NCI-H510A (cell line): Measurements from ENCODE around the gene CBFB.
"Not testable (repeated sequence)": the region's sequence is repeated elsewhere in the genome, so short reads cannot be mapped to it uniquely, and the experiment has no call there.

Source experiments
- DNase-seq: peaks from one replicate; lab custom pipeline; 2025; lab: John Stamatoyannopoulos, UW

CBFB gene

GRCh38 chr16:67098599-67098998 lies 69.7 kb downstream of the CBFB start:
- no peak for DNase-seq

GRCh38 chr16:67100569-67101310 lies 71.8 kb downstream of the CBFB start:
- no peak for DNase-seq

- DNase-seq, result no peak
These were observed 72.5 kb downstream of the CBFB start for GRCh38 chr16:67101311-67102082.

- DNase-seq, result no peak
These were observed 75.1 kb downstream of the CBFB start for GRCh38 chr16:67104061-67104460.

- no peak for DNase-seq
These were observed 75.9 kb downstream of the CBFB start for GRCh38 chr16:67104845-67105244.

GRCh38 chr16:67105246-67105645 lies 76.3 kb downstream of the CBFB start:
- DNase-seq, result no peak

- no peak for DNase-seq
These were observed 76.9 kb downstream of the CBFB start for GRCh38 chr16:67105881-67106280.

GRCh38 chr16:67108489-67108888 lies 79.5 kb downstream of the CBFB start:
- no peak for DNase-seq

GRCh38 chr16:67108931-67109406 lies 80.0 kb downstream of the CBFB start:
- DNase-seq, result no peak

GRCh38 chr16:67109407-67110135 lies 80.6 kb downstream of the CBFB start, which contains the start of gene PHAF1:
Gene PHAF1 (plus strand): TSS chr16:67109941. CDS start chr16:67110176, 235 bp downstream.
- peak; percentile 52 for DNase-seq

GRCh38 chr16:67111951-67112444 lies 83.0 kb downstream of the CBFB start:
- DNase-seq, result no peak

GRCh38 chr16:67112591-67113399 lies 83.8 kb downstream of the CBFB start:
- no peak for DNase-seq

GRCh38 chr16:67114793-67115192 lies 85.8 kb downstream of the CBFB start:
- DNase-seq, result no peak

- DNase-seq, result no peak
These were observed 86.7 kb downstream of the CBFB start for GRCh38 chr16:67115639-67116038.

GRCh38 chr16:67116388-67117311 lies 87.7 kb downstream of the CBFB start:
- no peak for DNase-seq

GRCh38 chr16:67117716-67118115 lies 88.8 kb downstream of the CBFB start:
- DNase-seq, result no peak

GRCh38 chr16:67120025-67120424 lies 91.1 kb downstream of the CBFB start:
- DNase-seq, result no peak

- DNase-seq, result not testable (repeated sequence)
These were observed 93.8 kb downstream of the CBFB start for GRCh38 chr16:67122799-67123198.

GRCh38 chr16:67128417-67128816 lies 99.5 kb downstream of the CBFB start:
- no peak for DNase-seq

- DNase-seq, result no peak
These were observed 99.9 kb downstream of the CBFB start for GRCh38 chr16:67128887-67129286.
